ENCODE data around the gene PHLPP1. TPM values are rescaled to one million over a fixed set of nuclear protein-coding genes. Genes with fewer than 3 reads are reported as not detected.

The PHLPP1 gene
- total and polyA plus RNA-seq, 8 donors = 2.9 to 14.7 (median 8.3) TPM

DNA sequence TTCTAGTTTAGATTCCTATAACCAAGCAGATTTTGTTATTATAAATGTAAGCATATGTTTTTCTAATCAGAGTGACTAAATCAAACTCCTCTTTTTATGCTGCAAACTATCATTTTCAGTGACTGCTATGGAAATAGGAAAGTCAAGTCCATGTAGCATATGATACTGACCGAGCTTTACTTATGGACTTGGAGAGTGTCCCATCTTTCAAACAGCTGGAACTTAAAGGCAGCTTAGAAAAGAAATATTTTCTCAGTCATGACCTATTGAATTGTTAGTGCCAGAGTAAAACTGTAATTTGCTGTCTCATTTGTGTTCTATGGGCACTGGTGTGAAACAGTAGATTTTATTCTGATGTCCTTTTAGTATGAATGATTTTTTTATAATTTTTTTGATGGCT, 76.7 kb downstream of the PHLPP1 start:
- FAIRE-seq (no peak), DNase-seq (no peak), ATAC-seq (peak in 1 of 4 donors; percentile 25)
- no peaks in the 10 kb centered on the region for H3K27me3 ChIP-seq
- no peaks in the 10 kb centered on the region for H3K36me3 ChIP-seq
- H3K9me3 ChIP-seq = no peaks in the 10 kb centered on the region
- H3K27ac ChIP-seq = no peak overlapping the region
- intact Hi-C loops (cut with DNase I) = no loop called here
- peaks cover 0 to 25% (median 13%) of the 10 kb centered on the region in 3 donors for H3K4me1 ChIP-seq
- TF ChIP-seq, protein P1, sequence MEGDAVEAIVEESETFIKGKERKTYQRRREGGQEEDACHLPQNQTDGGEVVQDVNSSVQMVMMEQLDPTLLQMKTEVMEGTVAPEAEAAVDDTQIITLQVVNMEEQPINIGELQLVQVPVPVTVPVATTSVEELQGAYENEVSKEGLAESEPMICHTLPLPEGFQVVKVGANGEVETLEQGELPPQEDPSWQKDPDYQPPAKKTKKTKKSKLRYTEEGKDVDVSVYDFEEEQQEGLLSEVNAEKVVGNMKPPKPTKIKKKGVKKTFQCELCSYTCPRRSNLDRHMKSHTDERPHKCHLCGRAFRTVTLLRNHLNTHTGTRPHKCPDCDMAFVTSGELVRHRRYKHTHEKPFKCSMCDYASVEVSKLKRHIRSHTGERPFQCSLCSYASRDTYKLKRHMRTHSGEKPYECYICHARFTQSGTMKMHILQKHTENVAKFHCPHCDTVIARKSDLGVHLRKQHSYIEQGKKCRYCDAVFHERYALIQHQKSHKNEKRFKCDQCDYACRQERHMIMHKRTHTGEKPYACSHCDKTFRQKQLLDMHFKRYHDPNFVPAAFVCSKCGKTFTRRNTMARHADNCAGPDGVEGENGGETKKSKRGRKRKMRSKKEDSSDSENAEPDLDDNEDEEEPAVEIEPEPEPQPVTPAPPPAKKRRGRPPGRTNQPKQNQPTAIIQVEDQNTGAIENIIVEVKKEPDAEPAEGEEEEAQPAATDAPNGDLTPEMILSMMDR (IDR thresholded peaks at IDR 0.05) = no peak
- no peak overlapping the region for H3K4me3 ChIP-seq
- WGBS, 2 donors = 40 to 43% methylated on average over 1 of the region's 1 CpG

DNA sequence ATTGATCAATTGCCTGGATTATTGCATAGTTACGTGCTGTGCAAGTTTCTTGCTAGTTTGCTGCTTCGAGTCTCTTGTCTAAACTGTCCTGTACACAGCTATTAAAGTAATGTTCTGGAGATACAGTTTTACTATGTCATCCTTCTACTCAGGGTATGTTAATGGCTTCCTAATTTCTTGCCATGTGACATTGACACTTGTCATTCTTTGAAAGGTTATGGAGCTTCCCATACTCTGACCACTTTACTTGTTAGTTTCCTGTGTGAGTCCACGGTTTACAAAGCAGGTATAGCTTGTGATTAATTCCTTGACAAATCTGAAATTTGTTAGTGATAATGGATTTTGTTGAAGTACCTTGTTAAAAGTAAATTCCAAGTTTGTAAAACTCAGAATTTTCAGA, 80.5 kb downstream of the PHLPP1 start:
- FAIRE-seq (no peak), ATAC-seq (no peak), DNase-seq (no peak)
- H3K4me3 ChIP-seq = no peak overlapping the region
- no peaks in the 10 kb centered on the region for H3K36me3 ChIP-seq
- no peaks in the 10 kb centered on the region for H3K27me3 ChIP-seq
- no peaks in the 10 kb centered on the region for H3K9me3 ChIP-seq
- TF ChIP-seq, protein P1 (IDR thresholded peaks at IDR 0.05) = no peak
- intact Hi-C loops (cut with DNase I) = no loop called here
- H3K27ac ChIP-seq = no peak overlapping the region
- 80 to 83% methylated on average over 3 of the region's 3 CpGs for WGBS, 2 donors
- peaks cover 0 to 17% (median 12%) of the 10 kb centered on the region in 3 donors for H3K4me1 ChIP-seq

DNA sequence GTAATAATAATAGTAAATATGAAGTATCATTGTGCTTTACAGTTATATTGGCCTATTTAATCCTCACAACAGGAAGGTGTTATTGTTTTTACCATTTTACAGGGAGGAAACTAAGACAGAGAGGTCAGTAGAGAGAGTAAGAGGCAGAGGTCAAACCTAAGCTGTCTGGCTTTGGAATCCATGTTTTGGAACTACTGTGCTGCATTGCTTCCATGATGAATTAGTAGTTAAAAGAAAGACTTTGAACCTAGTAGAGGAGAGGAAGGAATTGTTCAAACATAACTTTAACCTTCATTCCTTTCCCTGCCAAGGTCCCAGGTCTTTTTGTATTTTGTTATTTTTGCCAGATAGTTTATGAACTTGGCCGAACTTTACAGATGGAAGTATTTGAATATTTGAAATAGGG, 80.9 kb downstream of the PHLPP1 start:
- Histone ChIP-seq H3K4me1 (peaks cover 0 to 17% (median 12%) of the 10 kb centered on the region in 3 donors), H3K4me3 (no peak overlapping the region), H3K27ac (no peak overlapping the region), H3K36me3 (no peaks in the 10 kb centered on the region), H3K9me3 (no peaks in the 10 kb centered on the region), H3K27me3 (no peaks in the 10 kb centered on the region)
- intact Hi-C loops (cut with DNase I) = no loop called here
- DNase-seq = no peak
- ATAC-seq = peak in 1 of 4 donors; percentile 40
- TF ChIP-seq, protein P1 (IDR thresholded peaks at IDR 0.05) = no peak
- FAIRE-seq = no peak
- WGBS, 2 donors = 25 to 38% methylated on average over 1 of the region's 1 CpG

DNA sequence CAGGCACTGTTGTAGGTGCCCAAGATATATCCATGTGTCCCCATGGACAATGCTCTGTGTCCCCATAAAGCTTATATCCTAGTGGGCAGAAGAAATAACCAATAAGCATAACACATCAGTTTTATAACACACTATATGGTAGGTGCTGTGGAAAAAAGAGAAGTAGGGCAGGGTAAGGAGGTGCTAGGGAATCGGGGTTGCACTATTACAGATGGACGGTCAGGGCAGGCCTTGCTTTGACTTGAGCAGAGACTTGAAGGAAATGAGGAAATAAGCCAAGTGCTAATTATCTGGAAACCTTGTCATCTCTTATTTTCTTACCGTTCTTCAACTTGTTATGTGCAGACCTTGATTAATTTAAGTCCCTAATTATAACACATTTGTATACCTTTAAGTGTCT, 82.0 kb downstream of the PHLPP1 start:
- Histone ChIP-seq H3K36me3 (no peaks in the 10 kb centered on the region), H3K4me3 (no peak overlapping the region), H3K27ac (no peak overlapping the region), H3K4me1 (peaks cover 0 to 12% (median 6%) of the 10 kb centered on the region in 3 donors), H3K27me3 (no peaks in the 10 kb centered on the region), H3K9me3 (no peaks in the 10 kb centered on the region)
- WGBS, 2 donors = 72 to 78% methylated on average over 3 of the region's 3 CpGs
- DNase-seq (no peak), ATAC-seq (no peak), FAIRE-seq (no peak)
- TF ChIP-seq, protein P1 (IDR thresholded peaks at IDR 0.05) = no peak
- intact Hi-C loops (cut with DNase I) = no loop called here

DNA sequence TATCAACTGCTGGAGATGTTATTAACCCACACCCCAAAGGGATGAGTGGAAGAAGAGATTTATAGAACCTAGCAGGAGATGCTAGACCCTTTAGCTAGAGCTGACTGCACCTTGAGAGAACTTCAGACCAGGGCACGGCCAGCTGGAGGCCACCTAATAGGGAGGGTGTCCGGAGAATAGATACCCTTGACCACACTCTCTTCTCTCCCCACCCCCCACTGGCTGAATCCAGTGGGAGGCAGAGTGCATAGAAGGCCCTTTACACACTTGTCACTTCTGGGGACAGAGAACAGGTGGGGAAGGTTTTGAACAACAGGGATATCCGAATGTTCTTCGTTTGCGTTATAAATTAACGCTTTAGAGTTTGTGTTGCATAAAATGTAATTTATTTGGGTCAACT, 84.6 kb downstream of the PHLPP1 start:
- WGBS, 2 donors = 78 to 80% methylated on average over 6 of the region's 6 CpGs
- DNase-seq = no peak
- FAIRE-seq = no peak
- intact Hi-C loops (cut with DNase I) = loop anchor here in 1 of 3 donors (10.0 kb wide), 1 partner anchor 65 kb away; no protein-coding TSS in a partner anchor
- H3K27me3 ChIP-seq = no peaks in the 10 kb centered on the region
- H3K4me3 ChIP-seq = no peak overlapping the region
- no peak for ATAC-seq
- H3K27ac ChIP-seq = no peak overlapping the region
- no peaks in the 10 kb centered on the region for H3K9me3 ChIP-seq
- H3K4me1 ChIP-seq = peaks cover 0 to 14% (median 6%) of the 10 kb centered on the region in 3 donors
- TF ChIP-seq, protein P1 (IDR thresholded peaks at IDR 0.05) = no peak
- no peaks in the 10 kb centered on the region for H3K36me3 ChIP-seq
